ENCODE data around the gene ANGPTL4.
"Not testable (repeated sequence)": the region's sequence is repeated elsewhere in the genome, so short reads cannot be mapped to it uniquely, and the experiment has no call there.

ANGPTL4 gene

DNA sequence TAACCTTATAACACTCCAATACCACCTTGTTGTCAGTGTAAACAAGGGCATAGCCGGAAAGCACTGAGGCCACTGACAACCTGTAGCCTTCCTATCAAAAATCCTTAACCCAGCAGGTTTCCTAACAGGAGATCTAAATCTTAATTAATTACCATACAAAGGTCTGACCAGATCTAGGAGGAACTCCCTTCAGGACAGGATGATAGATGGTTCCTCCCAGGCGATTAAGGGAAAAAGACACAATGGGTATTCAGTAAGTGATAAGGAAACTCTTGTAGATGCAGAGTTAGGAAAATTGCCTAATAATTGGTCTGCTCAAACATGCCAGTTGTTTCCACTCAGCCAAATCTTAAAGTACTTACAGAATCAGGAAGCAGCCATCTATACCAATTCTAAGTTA is 21.1 kb downstream of the ANGPTL4 start:
- H3K4me1 Mint-ChIP-seq, result peaks cover 19% of the 10 kb centered on the region
- DNase-seq, CTCF ChIA-PET, H3K27me3 Mint-ChIP-seq, H3K9me3 Mint-ChIP-seq, H3K27ac Mint-ChIP-seq, H3K4me3 Mint-ChIP-seq, H3K36me3 Mint-ChIP-seq: not testable (repeated sequence)

DNA sequence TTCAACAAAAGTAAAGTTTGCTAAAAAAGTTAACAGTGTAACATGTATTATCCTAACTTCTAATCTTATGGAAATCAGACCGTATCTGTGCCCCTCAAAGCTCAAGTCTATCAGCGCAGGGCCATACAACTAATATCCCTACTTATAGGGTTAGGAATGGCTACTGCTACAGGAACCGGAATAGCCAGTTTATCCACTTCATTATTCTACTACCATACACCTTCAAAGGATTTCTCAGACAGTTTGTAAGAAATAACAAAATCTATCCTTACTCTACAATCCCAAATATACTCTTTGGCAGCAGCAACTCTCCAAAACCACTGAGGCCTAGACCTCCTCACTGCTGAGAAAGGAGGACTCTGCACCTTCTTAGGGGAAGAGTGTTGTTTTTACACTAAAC is 21.6 kb downstream of the ANGPTL4 start:
- CTCF ChIA-PET, H3K4me3 Mint-ChIP-seq: not testable (repeated sequence)

DNA sequence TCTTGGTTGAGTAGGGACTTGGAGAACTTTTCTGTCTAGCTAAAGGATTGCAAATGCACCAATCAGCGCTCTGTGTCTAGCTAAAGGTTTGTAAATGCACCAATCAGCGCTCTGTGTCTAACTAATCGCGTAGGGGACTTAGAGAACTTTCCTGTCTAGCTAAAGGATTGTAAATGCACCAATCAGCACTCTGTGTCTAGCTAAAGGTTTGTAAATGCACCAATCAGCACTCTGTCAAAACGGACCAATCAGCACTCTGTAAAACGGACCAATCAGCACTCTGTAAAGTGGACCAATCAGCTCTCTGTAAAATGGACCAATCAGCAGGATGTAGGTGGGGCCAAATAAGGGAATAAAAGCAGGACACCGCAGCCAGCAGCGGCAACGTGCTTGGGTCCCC is 22.5 kb downstream of the ANGPTL4 start:
- DNase-seq, CTCF ChIA-PET, H3K4me3 Mint-ChIP-seq, H3K9me3 Mint-ChIP-seq, H3K36me3 Mint-ChIP-seq, H3K27ac Mint-ChIP-seq, H3K27me3 Mint-ChIP-seq: not testable (repeated sequence)
- peaks cover 26% of the 10 kb centered on the region for H3K4me1 Mint-ChIP-seq

More for the DNA sequence above, 21.6 kb downstream of the ANGPTL4 start:
- H3K36me3 Mint-ChIP-seq, H3K27me3 Mint-ChIP-seq, H3K27ac Mint-ChIP-seq, DNase-seq, H3K9me3 Mint-ChIP-seq: not testable (repeated sequence)
- H3K4me1 Mint-ChIP-seq, result peaks cover 19% of the 10 kb centered on the region

DNA sequence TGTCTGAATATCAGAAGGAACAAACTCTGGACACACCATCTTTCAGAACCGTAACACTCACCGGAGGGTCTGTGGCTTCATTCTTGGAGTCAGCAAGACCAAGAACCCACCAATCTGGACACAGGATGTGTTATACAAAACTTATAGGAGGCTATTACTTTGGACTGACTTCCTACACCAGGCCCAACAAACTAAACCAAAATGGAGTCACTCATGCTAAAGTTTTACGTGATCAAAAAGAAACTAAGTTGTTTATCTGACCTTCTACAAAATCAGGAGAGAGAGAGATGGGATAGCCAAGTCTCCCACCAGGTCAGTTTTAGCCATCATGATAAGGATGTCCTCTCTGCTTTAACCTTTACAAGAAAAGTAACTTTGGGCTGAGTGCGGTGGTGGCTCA is 23.0 kb downstream of the ANGPTL4 start:
- Mint-ChIP-seq H3K27me3 (no peaks in the 10 kb centered on the region), H3K4me3 (no peak overlapping the region), H3K27ac (no peak overlapping the region), H3K4me1 (peaks cover 31% of the 10 kb centered on the region), H3K9me3 (peaks cover 4% of the 10 kb centered on the region), H3K36me3 (peaks cover 9% of the 10 kb centered on the region)
- no peak for DNase-seq
- CTCF ChIA-PET, result interaction anchor here (0.8 kb wide), 1 partner anchor 9 kb away, joined by 3 read pairs; no protein-coding TSS in a partner anchor

DNA sequence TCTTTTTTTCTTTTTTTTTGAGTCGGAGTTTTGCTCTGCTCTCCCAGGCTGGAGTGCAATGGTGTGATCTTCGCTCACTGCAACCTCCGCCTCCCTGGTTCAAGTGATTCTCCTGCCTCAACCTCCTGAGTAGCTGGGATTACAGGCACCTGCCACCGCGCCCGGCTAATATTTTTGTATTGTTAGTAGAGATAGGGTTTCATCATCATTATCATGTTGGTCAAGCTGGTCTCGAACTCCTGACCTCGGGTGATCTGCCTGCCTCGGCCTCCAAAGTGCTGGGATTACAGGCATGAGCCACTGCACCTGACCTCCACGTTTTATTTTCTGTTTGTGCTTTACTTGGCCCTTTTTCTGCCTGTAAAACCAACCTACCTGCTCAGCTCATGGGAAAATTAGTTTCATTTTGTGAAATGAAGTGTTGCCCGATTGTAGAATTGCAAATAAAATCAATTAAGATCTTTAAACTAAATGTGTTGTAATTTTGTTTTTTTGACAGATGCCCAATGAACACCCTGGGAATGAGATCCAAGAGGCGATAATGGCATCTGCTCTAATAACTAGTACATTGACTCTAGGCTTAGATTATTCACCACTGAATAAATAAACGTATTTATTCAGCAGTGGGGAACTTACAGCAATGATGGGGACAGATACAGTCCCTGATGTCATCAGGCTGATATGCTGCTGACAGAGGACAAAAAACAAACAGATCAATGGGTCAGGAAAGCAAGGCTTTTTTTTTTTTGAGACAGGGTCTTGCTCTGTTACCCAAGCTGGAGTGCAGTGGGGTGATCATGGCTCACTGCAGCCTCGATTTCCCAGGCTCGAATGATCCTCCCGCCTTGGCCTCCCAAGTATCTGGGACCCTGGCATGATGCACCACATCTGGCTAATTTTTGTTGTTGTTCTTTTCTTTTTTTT is 24.0 kb downstream of the ANGPTL4 start:
- peak overlapping the region; percentile 52 for H3K27ac Mint-ChIP-seq
- CTCF ChIA-PET, result interaction anchor here (0.8 to 0.9 kb wide), 2 partner anchors 10 to 190 kb away, joined by 3 read pairs; no protein-coding TSS in a partner anchor
- no peak for DNase-seq
- peaks cover 37% of the 10 kb centered on the region for H3K4me1 Mint-ChIP-seq
- H3K9me3 Mint-ChIP-seq, result peaks cover 4% of the 10 kb centered on the region
- peaks cover 9% of the 10 kb centered on the region for H3K36me3 Mint-ChIP-seq
- no peaks in the 10 kb centered on the region for H3K27me3 Mint-ChIP-seq
- peak overlapping the region; percentile 31 for H3K4me3 Mint-ChIP-seq

DNA sequence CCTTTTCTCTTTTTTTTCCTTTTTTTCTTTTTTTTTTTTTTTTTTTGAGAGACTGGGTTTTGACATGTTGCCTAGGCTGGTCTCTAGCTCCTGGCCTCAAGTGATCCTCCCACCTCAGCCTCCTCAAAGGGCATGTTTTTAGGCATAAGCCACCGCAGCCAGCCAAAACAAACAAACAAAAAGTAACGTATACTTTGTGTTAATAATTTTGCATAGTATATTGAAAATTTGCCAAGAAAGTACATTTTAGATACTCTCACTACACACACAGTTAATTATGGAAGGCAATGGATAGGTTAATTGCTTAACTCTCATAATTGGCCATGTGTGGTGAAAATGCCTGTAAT is 24.6 kb downstream of the ANGPTL4 start:
- CTCF ChIA-PET, result no interaction called here
- peaks cover 9% of the 10 kb centered on the region for H3K36me3 Mint-ChIP-seq
- peaks cover 4% of the 10 kb centered on the region for H3K9me3 Mint-ChIP-seq
- DNase-seq, result no peak
- H3K4me1 Mint-ChIP-seq, result peaks cover 39% of the 10 kb centered on the region
- no peak overlapping the region for H3K4me3 Mint-ChIP-seq
- no peaks in the 10 kb centered on the region for H3K27me3 Mint-ChIP-seq
- no peak overlapping the region for H3K27ac Mint-ChIP-seq

DNA sequence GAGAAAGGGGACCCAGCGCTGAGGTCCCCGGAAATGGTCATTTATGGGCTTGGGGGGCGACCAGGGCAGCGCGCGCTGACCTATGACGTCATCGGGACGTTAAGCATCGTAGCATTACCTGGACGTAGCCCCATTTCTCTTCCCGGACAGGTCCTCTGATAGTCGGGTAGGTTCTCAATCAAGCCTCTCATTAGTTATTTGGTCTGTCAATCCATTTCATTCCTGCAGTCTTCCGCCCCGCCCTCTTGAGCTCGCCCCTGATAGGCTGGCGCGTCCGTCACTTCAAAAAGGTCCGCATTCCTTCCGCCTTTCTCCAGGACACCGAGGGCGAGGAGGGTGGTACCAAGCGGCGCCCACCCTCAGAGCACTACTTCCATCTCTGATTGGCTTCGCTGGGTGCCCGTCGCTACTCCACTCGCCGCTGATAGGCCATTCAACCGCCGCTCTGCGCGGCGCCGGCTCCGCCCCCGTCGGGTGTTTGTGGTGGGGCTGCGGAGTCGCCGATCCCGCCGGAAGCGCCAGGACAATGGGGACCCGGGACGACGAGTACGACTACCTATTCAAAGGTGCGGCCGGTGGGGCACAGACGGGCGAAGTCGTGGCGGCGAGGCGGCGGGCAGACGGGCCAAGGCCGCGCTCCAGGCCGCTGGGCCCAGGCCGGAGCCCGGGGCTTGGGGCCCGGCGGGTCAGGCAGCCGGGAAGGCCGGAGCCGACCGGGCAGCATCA is 26.1 kb downstream of the ANGPTL4 start, which contains the start of gene RAB11B:
RAB11B (plus strand) TSS at position 470 of the 726 bp plus-strand sequence; CDS start at position 527, 57 bp downstream.
- H3K36me3 Mint-ChIP-seq, result peaks cover 9% of the 10 kb centered on the region
- peaks cover 4% of the 10 kb centered on the region for H3K9me3 Mint-ChIP-seq
- CTCF ChIA-PET, result interaction anchor here (1.1 to 2.2 kb wide), 2 partner anchors 36 to 42 kb away, joined by 3 to 10 read pairs; no protein-coding TSS in a partner anchor
- peak within 1 kb of the TSS; percentile 93 for H3K4me3 Mint-ChIP-seq
- peaks cover 32% of the 10 kb centered on the region for H3K4me1 Mint-ChIP-seq
- peak; percentile 99 for DNase-seq
- H3K27me3 Mint-ChIP-seq, result no peaks in the 10 kb centered on the region
- peak within 1 kb of the TSS; percentile 99 for H3K27ac Mint-ChIP-seq

DNA sequence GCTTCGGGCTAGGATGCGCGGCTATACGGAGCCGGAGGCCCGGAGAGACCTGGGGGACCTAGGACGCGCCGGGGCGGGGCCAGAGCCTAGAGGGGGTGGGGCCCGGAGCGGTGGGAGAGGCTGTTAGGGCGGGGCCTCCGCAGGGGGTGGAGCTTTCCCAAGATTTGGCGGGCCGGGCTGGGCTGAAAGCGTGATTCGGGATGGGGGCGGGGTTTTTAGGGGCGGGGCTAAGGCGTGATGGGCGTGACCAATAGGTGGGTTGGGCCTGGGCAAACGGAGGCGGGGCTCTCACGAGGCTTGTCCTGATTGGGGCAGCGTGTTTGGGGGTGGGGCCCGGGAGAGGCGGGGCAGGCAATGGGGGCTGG is 26.6 kb downstream of the ANGPTL4 start:
- Mint-ChIP-seq H3K27me3 (no peaks in the 10 kb centered on the region), H3K4me1 (peaks cover 32% of the 10 kb centered on the region), H3K36me3 (peaks cover 9% of the 10 kb centered on the region), H3K9me3 (peaks cover 4% of the 10 kb centered on the region), H3K4me3 (peak overlapping the region; percentile 72), H3K27ac (peak overlapping the region; percentile 84)
- CTCF ChIA-PET, result interaction anchor here (1.1 to 2.2 kb wide), 2 partner anchors 37 to 42 kb away, joined by 3 to 10 read pairs; no protein-coding TSS in a partner anchor
- peak; percentile 96 for DNase-seq

DNA sequence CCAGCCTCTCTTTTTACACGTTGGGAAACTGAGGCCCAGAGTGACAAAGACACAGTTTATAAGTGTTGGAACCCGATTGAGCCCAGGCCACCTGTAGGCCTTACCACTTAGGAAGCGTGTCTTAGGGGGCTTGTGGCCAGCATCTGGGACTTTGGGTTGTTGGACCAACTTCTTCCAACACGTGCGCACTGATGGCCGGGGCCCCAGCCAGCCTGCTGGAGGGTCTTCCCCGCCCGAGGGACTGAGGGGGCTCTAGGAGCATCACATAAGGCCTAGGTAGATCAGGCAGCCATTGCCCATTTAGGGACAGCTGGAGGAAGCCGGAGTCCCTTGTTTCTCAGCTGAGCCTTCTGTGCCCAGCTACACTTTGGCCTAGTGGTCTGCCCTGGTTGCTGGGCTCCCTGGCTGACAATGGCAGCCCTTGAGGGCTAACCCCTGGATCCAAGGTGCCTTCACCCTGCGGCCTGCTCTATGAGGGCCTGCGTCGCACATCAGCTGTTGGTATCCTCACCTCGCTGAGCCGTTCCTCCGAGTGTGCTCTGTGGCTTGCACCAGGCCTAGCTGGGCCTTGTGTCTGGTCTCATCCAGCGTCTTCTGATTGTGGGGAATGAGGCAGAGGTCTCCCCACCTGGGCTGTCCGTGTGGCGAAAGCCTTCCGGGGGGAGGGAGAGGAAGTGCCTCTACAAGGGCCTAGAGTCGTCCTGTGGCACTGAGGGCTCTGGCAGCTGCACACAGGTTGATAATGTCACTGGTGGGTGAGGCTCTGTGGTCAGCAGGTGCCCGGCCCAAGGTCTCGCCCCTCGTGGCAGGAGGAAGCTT is 27.5 kb downstream of the ANGPTL4 start:
- Mint-ChIP-seq H3K27ac (peak overlapping the region; percentile 84), H3K27me3 (no peaks in the 10 kb centered on the region), H3K4me3 (peak overlapping the region; percentile 72), H3K36me3 (peaks cover 8% of the 10 kb centered on the region), H3K9me3 (peaks cover 4% of the 10 kb centered on the region), H3K4me1 (peaks cover 38% of the 10 kb centered on the region)
- CTCF ChIA-PET, result interaction anchor here (0.8 to 2.2 kb wide), 2 partner anchors 20 to 37 kb away, joined by 3 to 10 read pairs; no protein-coding TSS in a partner anchor
- no peak for DNase-seq

DNA sequence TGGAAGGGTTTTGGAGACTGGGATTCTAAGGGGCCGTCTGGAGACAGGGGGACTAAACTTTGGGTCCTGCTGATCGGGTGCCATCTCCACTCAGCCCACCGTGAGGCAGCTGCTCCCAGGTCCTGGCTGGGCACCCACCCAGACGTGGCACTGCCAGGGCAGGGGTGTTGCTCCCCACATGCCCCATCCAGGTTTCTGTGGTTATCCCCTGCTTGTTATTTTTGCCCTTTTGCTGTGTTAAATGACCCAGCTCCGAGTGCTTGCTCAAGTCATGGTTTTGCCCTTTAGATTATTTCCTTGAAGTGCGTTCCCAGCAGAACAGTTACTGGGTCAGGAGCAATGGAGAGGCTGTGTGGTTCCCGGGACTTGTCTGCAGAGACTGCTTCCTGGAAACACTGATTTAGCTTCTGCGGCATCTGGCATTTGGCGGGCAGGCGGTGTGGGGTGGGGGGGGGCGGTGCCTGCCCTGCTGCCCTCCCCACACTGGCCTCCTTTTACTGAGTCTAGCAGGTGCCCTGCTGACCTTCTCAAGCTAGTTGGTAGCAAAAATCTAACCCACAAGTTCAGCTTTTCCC is 28.1 kb downstream of the ANGPTL4 start:
- H3K4me1 Mint-ChIP-seq, result peaks cover 41% of the 10 kb centered on the region
- H3K36me3 Mint-ChIP-seq, result peaks cover 8% of the 10 kb centered on the region
- H3K27me3 Mint-ChIP-seq, result no peaks in the 10 kb centered on the region
- no peaks in the 10 kb centered on the region for H3K9me3 Mint-ChIP-seq
- no peak overlapping the region for H3K27ac Mint-ChIP-seq
- no peak for DNase-seq
- CTCF ChIA-PET, result interaction anchor here (0.8 kb wide), 1 partner anchor 20 kb away, joined by 3 read pairs; no protein-coding TSS in a partner anchor
- no peak overlapping the region for H3K4me3 Mint-ChIP-seq

DNA sequence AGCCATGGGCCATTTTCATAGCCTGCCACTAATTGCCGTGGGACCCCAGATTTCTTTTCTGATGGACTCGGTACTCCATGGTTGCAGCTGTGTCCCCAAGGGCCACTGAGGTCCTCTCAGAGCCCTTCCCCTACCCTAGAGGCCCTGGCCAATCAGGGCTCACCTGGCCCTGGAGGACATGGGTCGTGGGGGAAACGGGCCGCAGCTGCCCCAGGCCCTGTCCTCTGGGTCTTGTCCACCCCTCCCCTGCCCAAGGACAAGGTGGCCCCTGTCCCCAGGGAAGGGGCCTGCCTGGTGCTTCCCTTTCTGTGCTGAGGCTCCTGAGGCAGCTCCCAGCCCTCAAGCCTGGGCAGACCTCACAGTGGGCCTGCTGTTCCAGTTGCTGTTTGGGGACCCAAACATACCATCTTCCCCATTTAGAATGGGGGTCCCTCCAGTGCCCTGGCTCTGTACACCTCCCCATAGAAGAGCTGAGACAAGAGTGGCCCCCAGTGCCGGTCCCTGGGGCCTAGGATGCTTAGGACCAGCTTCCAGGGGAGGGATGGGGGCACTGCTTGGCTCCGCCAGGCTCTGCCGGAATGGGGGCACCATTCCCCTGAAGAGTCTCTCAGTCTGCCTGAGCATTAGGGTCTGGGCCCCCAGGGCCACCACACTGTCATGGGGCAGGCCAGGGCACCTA is 29.4 kb downstream of the ANGPTL4 start:
- no peak overlapping the region for H3K4me3 Mint-ChIP-seq
- H3K36me3 Mint-ChIP-seq, result peaks cover 4% of the 10 kb centered on the region
- no peaks in the 10 kb centered on the region for H3K9me3 Mint-ChIP-seq
- DNase-seq, result no peak
- CTCF ChIA-PET, result interaction anchor here (2.0 to 3.4 kb wide), 2 partner anchors 19 to 40 kb away, joined by 6 to 23 read pairs; partner anchors contain the start of gene MARCHF2
- H3K27ac Mint-ChIP-seq, result no peak overlapping the region
- no peaks in the 10 kb centered on the region for H3K27me3 Mint-ChIP-seq
- peaks cover 41% of the 10 kb centered on the region for H3K4me1 Mint-ChIP-seq

DNA sequence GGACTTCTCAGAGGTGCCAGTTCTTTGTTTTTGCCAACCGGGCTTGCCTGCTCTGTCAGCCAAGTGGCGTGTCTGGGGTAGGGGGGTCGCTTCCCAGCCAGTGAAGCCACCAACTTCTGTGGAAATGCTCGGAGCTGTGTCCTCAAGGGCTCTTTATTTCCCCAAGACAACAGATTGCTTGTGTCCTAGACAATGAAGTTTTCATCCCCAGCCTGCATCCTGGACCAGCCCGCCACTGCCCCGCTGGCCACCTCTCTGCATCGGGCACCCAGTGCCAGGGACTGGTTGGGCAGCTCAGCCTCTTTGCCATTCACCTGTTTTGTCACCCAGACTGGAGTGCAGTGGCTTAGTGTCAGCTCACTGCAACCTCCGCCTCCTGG is 29.9 kb downstream of the ANGPTL4 start:
- peaks cover 4% of the 10 kb centered on the region for H3K36me3 Mint-ChIP-seq
- no peak for DNase-seq
- no peaks in the 10 kb centered on the region for H3K9me3 Mint-ChIP-seq
- CTCF ChIA-PET, result interaction anchor here (2.0 to 3.4 kb wide), 2 partner anchors 19 to 40 kb away, joined by 6 to 23 read pairs; partner anchors contain the start of gene MARCHF2
- peaks cover 41% of the 10 kb centered on the region for H3K4me1 Mint-ChIP-seq
- no peaks in the 10 kb centered on the region for H3K27me3 Mint-ChIP-seq
- H3K27ac Mint-ChIP-seq, result no peak overlapping the region
- H3K4me3 Mint-ChIP-seq, result no peak overlapping the region

DNA sequence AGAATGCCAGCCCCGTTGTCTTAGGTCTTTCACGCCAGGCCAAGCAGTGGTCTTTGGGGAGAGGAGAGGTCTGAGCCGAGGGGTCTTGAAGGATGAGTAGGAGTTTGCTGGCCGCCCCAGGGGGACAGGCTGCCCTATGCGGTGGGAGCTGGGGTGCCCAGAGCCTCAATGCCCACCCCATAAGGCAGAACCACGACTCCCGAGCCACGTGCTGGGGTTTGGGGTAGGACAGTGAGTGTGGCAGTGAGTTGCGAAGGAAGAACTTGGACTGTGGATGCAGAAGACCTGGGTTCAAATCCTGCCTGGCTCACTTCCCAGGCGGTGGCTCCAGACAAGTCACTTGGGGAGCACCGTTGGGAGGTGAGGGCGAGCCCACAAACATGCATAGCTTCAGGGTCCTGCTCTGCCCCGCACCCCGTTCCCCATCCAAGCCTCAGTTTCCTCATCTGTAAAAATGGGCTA is 31.7 kb downstream of the ANGPTL4 start:
- Mint-ChIP-seq H3K4me1 (peaks cover 35% of the 10 kb centered on the region), H3K27me3 (no peaks in the 10 kb centered on the region), H3K4me3 (no peak overlapping the region), H3K27ac (no peak overlapping the region), H3K9me3 (no peaks in the 10 kb centered on the region), H3K36me3 (peaks cover 7% of the 10 kb centered on the region)
- DNase-seq, result no peak
- CTCF ChIA-PET, result interaction anchor here (0.6 to 3.4 kb wide), 3 partner anchors 20 to 176 kb away, joined by 3 to 23 read pairs (median 3); no protein-coding TSS in a partner anchor

Data from activated naive CD4-positive, alpha-beta T cell treated with anti-CD3 and anti-CD28 coated beads, Interleukin-2, amount 10 ng/mL, durations not matched to agents 7 days and 5 days (primary cell).